GM18858 (cell line): ENCODE results near the gene ZNF423.

Experiments used
- ATAC-seq: cut with Tn5 transposase; IDR thresholded peaks from one replicate; pipeline ENCODE4 v1.9.1; 2021; ENCODE audit not compliant: unreplicated experiment

ZNF423 gene

GRCh38 chr16:49543631-49543946 lies 312.3 kb downstream of the ZNF423 start:
- ATAC-seq: no peak

DNA sequence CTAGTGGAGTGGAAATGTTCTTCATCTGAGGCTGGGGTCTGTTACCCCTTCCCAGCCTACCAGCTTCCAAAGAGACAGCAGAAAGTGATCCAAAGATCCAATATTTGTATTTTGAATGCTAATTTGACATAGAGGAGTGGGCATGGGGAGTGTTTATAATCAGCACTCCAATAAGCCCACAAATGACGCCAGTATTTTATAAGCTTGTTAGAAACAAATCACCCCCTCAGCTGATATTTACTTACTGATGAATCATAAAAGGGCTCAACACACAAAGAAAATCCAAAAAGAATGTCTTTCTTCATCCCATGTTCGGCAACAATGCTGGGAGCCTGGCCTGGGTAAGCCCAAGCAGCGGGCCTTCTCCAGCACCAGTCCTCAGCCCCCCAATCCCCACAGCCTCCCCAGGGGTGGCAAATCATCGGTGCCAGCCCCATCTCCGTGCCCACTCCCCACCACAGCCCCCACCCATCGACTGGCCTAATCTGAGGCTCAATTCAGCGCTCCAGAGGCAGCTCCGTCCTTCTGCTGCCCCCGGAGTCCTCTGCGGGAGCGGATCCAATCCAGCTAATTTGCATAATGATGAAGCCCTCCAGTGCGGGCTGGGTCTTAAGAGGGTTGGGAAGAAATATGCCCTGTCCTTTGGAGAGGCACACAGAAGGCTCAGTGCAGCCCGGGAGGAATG lies 312.8 kb downstream of the ZNF423 start:
- ATAC-seq: no peak

GRCh38 chr16:49542391-49542891 lies 313.5 kb downstream of the ZNF423 start:
- ATAC-seq: no peak

GRCh38 chr16:49540836-49541235 lies 315.1 kb downstream of the ZNF423 start:
- ATAC-seq: no peak

GRCh38 chr16:49539758-49540157 lies 316.2 kb downstream of the ZNF423 start:
- no peak for ATAC-seq

GRCh38 chr16:49537924-49538459 lies 317.9 kb downstream of the ZNF423 start:
- no peak for ATAC-seq

GRCh38 chr16:49534901-49535610 lies 320.9 kb downstream of the ZNF423 start:
- no peak for ATAC-seq

GRCh38 chr16:49533422-49533821 lies 322.5 kb downstream of the ZNF423 start:
- ATAC-seq: no peak

DNA sequence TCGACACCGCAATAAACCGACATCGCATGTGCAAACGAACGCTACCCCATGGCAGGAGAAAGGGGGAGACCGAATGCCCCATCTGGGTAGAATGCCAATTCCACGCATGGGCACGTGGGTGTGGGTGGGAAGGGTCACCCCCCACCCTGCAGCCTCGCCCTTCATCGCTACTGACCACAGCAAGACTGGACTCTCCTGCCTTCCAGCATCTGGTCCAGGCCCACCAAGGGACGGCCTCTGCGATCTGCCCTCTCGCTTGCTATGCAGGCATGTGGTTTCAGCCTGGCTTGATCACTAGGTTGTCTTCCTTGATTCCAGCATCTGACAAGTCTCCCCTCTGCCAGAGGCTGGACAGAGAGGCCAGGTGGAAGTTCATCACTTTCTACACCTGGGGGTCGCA lies 323.0 kb downstream of the ZNF423 start:
- no peak for ATAC-seq

- no peak for ATAC-seq
Observed at GRCh38 chr16:49531931-49532840, 323.7 kb downstream of the ZNF423 start.

DNA sequence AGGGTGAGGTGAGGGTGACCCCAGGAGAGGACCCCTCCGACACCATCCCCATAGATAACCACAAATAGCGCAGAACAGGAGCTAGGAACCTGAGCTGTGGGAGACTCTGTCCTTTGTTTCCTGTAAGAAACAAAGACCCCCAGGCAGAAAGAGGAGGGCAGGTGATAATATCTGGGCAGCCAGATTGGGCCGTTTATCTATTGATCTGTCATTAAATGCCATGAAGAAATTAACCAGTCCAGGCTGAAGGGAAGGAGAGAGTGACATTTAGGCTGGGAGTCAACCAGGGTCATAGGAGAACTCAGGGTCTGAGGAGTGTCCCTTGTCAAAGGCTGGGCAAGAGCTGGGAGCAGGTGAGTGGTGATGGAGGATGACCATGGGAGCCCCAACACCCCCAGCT lies 324.5 kb downstream of the ZNF423 start:
- no peak for ATAC-seq

DNA sequence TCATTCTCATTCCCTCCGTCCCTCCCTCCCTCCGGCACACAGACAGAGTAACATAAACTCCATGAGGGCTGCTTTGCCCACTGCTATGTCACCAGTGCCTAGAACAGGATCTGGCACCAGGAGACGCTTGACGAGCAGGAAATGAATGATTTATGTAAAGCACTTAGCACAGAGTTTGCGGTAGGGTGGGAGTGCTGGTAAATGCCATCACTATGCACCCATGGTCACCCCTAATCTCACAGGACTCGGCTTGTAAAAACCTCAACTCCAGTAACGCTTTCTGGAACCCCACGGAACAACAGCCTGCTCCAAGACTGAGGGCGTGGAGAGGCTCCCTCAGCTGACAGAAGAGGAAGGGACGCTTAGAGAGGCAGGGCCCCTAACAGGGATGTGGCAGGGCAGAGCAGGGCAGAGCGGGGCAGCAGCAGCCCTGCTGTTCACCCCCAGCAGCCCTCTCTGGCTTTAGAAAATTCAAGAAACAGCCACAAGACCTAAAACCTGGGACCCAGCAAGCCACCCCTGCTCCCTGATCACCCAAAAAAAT lies 325.4 kb downstream of the ZNF423 start:
- no peak for ATAC-seq

DNA sequence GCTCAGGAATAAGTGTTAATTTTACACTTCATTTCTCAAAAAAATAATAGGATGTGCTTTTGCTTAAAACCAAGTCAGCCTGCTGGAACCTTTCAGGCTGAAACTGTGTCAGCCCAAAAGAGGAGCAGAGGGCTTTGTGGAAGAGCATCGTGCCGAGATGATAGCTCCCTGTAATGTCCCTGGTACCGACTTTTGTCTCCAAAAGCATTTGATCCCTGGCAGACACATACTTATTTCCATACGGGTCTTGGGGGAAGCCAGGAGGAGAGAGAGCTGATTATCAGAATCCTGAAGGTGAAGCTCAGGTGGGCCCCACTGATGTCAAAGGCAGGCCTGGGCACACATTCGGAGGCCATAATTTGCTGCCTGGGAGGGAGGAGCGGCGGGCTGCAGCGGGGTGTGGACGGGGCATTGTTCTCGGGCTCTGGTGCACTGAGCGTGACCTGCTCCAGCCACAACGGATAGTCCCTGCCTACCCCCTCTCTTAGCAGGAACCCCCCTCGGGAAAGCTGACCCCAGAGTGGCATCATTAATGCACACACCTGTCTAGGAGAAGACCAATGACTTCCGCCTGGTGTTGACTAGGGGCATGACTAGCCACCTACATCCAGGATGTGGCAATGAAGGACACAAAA lies 326.4 kb downstream of the ZNF423 start:
- ATAC-seq: no peak

GRCh38 chr16:49528866-49529288 lies 327.0 kb downstream of the ZNF423 start:
- ATAC-seq: no peak

DNA sequence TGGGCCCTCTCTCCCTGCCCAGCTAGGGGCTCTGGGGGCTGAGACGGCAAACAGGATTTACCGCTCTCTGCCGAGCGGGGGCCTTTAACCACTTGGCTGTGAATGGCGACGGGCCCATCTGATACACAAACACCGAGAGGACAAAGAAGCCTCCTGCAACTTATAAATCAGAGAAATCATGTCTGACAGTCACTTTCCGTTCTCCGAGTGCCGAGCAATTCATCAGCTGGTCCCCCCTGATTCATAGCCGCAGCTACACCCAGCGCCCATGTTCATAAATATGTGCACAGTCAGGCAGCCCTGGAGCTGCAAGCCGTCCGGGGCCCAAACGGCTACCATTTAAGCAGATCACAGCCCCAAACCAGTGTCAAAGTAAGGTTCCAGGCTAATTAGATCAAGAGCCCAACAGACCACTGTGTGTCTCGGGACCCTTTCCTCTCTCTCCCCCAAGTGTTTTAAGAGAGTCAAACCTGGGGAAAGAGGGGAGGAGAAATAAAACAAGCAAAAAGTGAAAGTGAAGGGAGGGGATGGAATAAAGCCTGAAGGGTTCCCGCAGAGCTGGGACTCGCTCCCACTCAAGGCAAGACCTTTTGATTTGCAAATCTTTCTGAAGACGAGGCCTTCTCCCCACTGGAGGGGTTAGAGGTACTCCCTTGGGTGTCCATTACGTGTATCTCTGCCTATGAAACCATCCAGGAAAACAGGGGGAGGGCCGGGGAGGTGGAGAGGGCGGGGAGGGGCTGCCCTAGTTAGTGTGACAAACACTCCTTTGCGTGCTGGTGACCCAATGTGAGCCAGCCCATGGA lies 327.6 kb downstream of the ZNF423 start:
- ATAC-seq: no peak

GRCh38 chr16:49527611-49528010 lies 328.3 kb downstream of the ZNF423 start:
- ATAC-seq: no peak

- no peak for ATAC-seq
Observed at GRCh38 chr16:49526860-49527365, 329.0 kb downstream of the ZNF423 start.

GRCh38 chr16:49524947-49525315 lies 331.0 kb downstream of the ZNF423 start:
- ATAC-seq: no peak

DNA sequence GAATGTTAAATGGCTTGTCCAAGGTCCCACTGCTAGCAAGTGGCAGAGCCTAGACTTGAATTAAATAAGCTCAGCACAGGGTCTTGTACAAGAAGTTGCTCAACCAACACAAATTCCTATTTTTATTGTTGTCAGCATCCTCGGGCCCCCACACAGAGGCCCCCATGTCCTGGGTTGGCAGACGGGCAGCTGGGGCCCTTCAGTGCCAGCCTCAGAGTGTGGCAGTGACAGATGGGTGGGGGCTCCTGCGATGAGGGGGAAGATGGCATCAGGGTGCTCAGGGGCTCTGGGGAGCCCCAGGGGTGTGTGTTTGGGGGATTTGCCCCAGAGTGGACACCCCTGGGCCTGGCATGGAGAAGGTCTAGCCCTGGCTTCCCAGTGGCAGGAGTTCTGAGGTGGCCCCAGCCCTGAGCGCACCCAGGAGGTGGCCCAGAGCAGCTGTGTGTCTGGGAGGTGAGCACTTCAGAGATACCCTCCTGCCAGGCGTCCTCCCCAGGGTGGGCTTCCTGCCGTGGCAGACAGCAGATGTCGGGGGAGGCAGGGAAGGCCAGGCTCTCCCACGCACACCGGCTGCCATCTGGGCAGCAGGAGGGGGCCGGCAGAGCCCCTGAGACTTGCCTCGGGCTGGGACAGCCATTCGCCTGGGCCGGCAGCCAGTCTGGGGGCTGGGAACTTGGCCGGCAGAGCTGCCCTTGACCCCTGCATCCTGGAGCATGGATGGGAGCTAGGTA lies 331.5 kb downstream of the ZNF423 start:
- ATAC-seq: no peak
